Measurements from ENCODE around the gene DPEP1. TPM values are rescaled to one million over a fixed set of nuclear protein-coding genes. Genes with fewer than 3 reads are reported as not detected.

DPEP1 gene
- total RNA-seq, 1 experiment from 2014 or later, result 1.1 TPM

DNA sequence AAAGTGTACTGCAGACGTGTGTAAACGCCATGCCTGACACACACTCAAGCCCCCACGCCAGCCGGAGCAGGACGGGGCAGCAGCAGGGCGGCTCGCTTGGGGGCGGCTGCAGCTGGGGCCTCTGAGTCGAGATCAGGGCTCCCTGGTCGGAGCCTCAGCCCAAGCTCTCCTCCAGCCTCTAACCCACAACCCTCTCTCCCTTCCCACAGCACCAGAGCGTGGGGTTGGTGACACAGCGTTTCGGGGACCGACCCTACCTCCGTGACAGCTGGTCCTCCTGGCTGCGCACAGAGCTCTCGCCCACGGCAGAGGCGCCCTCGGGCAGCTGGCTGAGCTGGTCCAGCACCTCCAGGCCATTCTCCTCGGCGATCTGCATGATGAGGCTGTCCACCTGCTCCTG is 32.8 kb downstream of the DPEP1 start:
- H3K9me2 ChIP-seq (ENCODE audit: insufficient read depth), result no peaks in the 10 kb centered on the region
- DNase-seq (ENCODE audit: low read depth, low spot score) (no peak), ATAC-seq (no peak)
- peaks cover 16 to 28% of the 10 kb centered on the region in 2 experiments; a peak in 3 of 4 replicates for H3K36me3 ChIP-seq (ENCODE audit: control insufficient read depth in 1 of 2, insufficient read depth in 2 of 2, low read length in 2 of 2)
- ChIA-PET POLR2A (no interaction called here), RAD21 (ENCODE audit: low non-redundant PET in 1 of 2, low total read pairs in 2 of 2, uncharacterized antibody in 2 of 2, unreplicated experiment in 2 of 2) (no interaction called here), CTCF (interaction anchor here (0.6 kb wide), 1 partner anchor 21 kb away, joined by 3 read pairs; no protein-coding TSS in a partner anchor)
- peaks cover 8 to 18% of the 10 kb centered on the region in 2 experiments; a peak in 3 of 4 replicates for H3K4me1 ChIP-seq (ENCODE audit: control insufficient read depth in 1 of 2, insufficient read depth in 2 of 2, low read length in 2 of 2)
- H3K4me3 ChIP-seq (replicated peaks in 1 of 2; ENCODE audit: low read depth in 1 of 2, low read length in 2 of 2), result no peak overlapping the region
- no peaks in the 10 kb centered on the region for H3K9me3 ChIP-seq (ENCODE audit: control insufficient read depth in 1 of 2, insufficient read depth in 1 of 2, low read depth in 1 of 2, low read length in 2 of 2)
- no peak overlapping the region for H3K4me2 ChIP-seq (ENCODE audit: low read length)
- no peaks in the 10 kb centered on the region for H4K20me1 ChIP-seq (ENCODE audit: insufficient read depth)
- no peak overlapping the region; the same call in 1 of the 2 replicates for H3K27ac ChIP-seq (ENCODE audit: low read depth, low read length)
- TF ChIP-seq, protein P1, sequence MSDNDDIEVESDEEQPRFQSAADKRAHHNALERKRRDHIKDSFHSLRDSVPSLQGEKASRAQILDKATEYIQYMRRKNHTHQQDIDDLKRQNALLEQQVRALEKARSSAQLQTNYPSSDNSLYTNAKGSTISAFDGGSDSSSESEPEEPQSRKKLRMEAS (IDR thresholded peaks at IDR 0.05), result no peak
- no peak for TF ChIP-seq TCF7L2 (IDR thresholded peaks at IDR 0.05; ENCODE audit: borderline replicate concordance, extremely low read depth, insufficient read depth, insufficient read length)
- TF ChIP-seq POLR2A (IDR thresholded peaks at IDR 0.05; ENCODE audit: borderline replicate concordance, extremely low read depth, insufficient read depth, insufficient read length), result no peak
- no peak for TF ChIP-seq SRF (IDR thresholded peaks at IDR 0.05; ENCODE audit: low read depth)
- TF ChIP-seq EZH2phosphoT487 (IDR thresholded peaks at IDR 0.05; ENCODE audit: borderline replicate concordance), result no peak
- no peak for TF ChIP-seq CEBPB (IDR thresholded peaks at IDR 0.05; ENCODE audit: low read depth)
- TF ChIP-seq, protein P2, sequence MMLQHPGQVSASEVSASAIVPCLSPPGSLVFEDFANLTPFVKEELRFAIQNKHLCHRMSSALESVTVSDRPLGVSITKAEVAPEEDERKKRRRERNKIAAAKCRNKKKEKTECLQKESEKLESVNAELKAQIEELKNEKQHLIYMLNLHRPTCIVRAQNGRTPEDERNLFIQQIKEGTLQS (IDR thresholded peaks at IDR 0.05), result no peak
- TF ChIP-seq POLR2AphosphoS5 (IDR thresholded peaks at IDR 0.05; ENCODE audit: low read depth, low read length), result no peak
- no peak for TF ChIP-seq JUND (IDR thresholded peaks at IDR 0.05)
- no peak for TF ChIP-seq ELF1 (IDR thresholded peaks at IDR 0.05; ENCODE audit: borderline replicate concordance, low read depth)
- TF ChIP-seq EGR1 (IDR thresholded peaks at IDR 0.05; ENCODE audit: low read depth), result no peak
- TF ChIP-seq, protein P3, sequence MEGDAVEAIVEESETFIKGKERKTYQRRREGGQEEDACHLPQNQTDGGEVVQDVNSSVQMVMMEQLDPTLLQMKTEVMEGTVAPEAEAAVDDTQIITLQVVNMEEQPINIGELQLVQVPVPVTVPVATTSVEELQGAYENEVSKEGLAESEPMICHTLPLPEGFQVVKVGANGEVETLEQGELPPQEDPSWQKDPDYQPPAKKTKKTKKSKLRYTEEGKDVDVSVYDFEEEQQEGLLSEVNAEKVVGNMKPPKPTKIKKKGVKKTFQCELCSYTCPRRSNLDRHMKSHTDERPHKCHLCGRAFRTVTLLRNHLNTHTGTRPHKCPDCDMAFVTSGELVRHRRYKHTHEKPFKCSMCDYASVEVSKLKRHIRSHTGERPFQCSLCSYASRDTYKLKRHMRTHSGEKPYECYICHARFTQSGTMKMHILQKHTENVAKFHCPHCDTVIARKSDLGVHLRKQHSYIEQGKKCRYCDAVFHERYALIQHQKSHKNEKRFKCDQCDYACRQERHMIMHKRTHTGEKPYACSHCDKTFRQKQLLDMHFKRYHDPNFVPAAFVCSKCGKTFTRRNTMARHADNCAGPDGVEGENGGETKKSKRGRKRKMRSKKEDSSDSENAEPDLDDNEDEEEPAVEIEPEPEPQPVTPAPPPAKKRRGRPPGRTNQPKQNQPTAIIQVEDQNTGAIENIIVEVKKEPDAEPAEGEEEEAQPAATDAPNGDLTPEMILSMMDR (IDR thresholded peaks at IDR 0.05 in 2 of 3, conservative IDR thresholded peaks at IDR 0.05 in 1 of 3; ENCODE audit: borderline replicate concordance in 1 of 3, insufficient read depth in 1 of 3, low read depth in 2 of 3, low read length in 2 of 3), result no peak
- TF ChIP-seq, protein P4, sequence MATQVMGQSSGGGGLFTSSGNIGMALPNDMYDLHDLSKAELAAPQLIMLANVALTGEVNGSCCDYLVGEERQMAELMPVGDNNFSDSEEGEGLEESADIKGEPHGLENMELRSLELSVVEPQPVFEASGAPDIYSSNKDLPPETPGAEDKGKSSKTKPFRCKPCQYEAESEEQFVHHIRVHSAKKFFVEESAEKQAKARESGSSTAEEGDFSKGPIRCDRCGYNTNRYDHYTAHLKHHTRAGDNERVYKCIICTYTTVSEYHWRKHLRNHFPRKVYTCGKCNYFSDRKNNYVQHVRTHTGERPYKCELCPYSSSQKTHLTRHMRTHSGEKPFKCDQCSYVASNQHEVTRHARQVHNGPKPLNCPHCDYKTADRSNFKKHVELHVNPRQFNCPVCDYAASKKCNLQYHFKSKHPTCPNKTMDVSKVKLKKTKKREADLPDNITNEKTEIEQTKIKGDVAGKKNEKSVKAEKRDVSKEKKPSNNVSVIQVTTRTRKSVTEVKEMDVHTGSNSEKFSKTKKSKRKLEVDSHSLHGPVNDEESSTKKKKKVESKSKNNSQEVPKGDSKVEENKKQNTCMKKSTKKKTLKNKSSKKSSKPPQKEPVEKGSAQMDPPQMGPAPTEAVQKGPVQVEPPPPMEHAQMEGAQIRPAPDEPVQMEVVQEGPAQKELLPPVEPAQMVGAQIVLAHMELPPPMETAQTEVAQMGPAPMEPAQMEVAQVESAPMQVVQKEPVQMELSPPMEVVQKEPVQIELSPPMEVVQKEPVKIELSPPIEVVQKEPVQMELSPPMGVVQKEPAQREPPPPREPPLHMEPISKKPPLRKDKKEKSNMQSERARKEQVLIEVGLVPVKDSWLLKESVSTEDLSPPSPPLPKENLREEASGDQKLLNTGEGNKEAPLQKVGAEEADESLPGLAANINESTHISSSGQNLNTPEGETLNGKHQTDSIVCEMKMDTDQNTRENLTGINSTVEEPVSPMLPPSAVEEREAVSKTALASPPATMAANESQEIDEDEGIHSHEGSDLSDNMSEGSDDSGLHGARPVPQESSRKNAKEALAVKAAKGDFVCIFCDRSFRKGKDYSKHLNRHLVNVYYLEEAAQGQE (IDR thresholded peaks at IDR 0.05; ENCODE audit: low read depth), result no peak
- no peak for TF ChIP-seq CBX3 (IDR thresholded peaks at IDR 0.05; ENCODE audit: low read depth)
- TF ChIP-seq EZH2 (IDR thresholded peaks at IDR 0.05), result no peak
- BruUV-seq (replicated peaks), result no TSS peak
- intact Hi-C loops (cut with micrococcal nuclease), result no loop called here
- H2AFZ ChIP-seq (ENCODE audit: low read depth, low read length, poor library complexity, severe bottlenecking), result no peak overlapping the region
- H3K79me2 ChIP-seq (ENCODE audit: insufficient read depth, low read length), result peaks cover 8% of the 10 kb centered on the region; the same call in 1 of the 2 replicates
- no peak overlapping the region for H3K9ac ChIP-seq (ENCODE audit: low read length)
- no peaks in the 10 kb centered on the region for H3K27me3 ChIP-seq (ENCODE audit: insufficient read depth, low read length)
